SK-N-SH (cell line): ENCODE data around the gene CUL3. TPM values are rescaled to one million over a fixed set of nuclear protein-coding genes. Genes with fewer than 3 reads are reported as not detected.

Experiments
- CTCF ChIA-PET: fragments of 300-600, 350-600 bp; formaldehyde crosslinking; extraction: SDS; loops from one replicate; lab custom pipeline; 2021; lab: Yijun Ruan, JAX
- POLR2A ChIA-PET: fragments of 350-600 bp; sonication (Branson Sonifier 250); formaldehyde crosslinking; extraction: SDS; loops from one replicate; lab custom pipeline; 2020; ENCODE audit warnings: antibody characterized with exemption, inconsistent platforms; lab: Yijun Ruan, JAX
- DNase-seq: peaks from one replicate; pipeline ENCODE4 v3.0.0; 2012
- H2AFZ ChIP-seq: fragments of 200-600 bp; sonication (generic); 2 replicates; pipeline ENCODE4 v1.8.1; 2016; ENCODE audit warnings: antibody characterized with exemption, mild to moderate bottlenecking, low read depth
- H3F3A ChIP-seq: fragments of 200-600 bp; sonication (generic); replicated peaks from 2 replicates; pipeline ENCODE3; 2016; ENCODE audit warnings: antibody characterized with exemption, mild to moderate bottlenecking; ENCODE audit not compliant: insufficient read depth
- H3K27ac ChIP-seq, 2 experiments: fragments of 200-500 bp in 1 of 2; fragments of 200-600 bp in 1 of 2; sonication (Bioruptor generic) in 1 of 2; sonication (generic), shearing (Covaris generic) in 1 of 2; 2 replicates each; pipeline versions ENCODE4 v1.5.1 to v1.6.1; 2014 to 2016; ENCODE audit warnings: low read depth in 2 of 2, inconsistent platforms in 1 of 2, low read length in 1 of 2, mild to moderate bottlenecking in 1 of 2, mixed read lengths in 1 of 2
- H3K27me3 ChIP-seq: fragments of 200-600 bp; sonication (generic), shearing (Covaris generic); 2 replicates; pipeline ENCODE4 v1.6.1; 2016; ENCODE audit warnings: mixed run types; ENCODE audit not compliant: insufficient read depth
- H3K36me3 ChIP-seq, 2 experiments: fragments of 200-500 bp in 1 of 2; fragments of 200-600 bp in 1 of 2; sonication (Bioruptor generic) in 1 of 2; sonication (generic) in 1 of 2; replicated peaks in 1 of 2; 2 replicates each; pipeline versions ENCODE3 to v1.5.1; 2014 to 2016; ENCODE audit warnings: low read length in 1 of 2, mild to moderate bottlenecking in 1 of 2; ENCODE audit not compliant: insufficient read depth in 2 of 2, control insufficient read depth in 1 of 2
- H3K4me1 ChIP-seq, 2 experiments: fragments of 200-500 bp in 1 of 2; fragments of 200-600 bp in 1 of 2; sonication (Bioruptor generic) in 1 of 2; sonication (generic), shearing (Covaris generic) in 1 of 2; 2 replicates each; pipeline versions ENCODE4 v1.5.1 to v1.6.1; 2014 to 2016; ENCODE audit warnings: low read depth in 1 of 2, low read length in 1 of 2, mixed run types in 1 of 2; ENCODE audit not compliant: insufficient read depth in 2 of 2, control insufficient read depth in 1 of 2
- H3K4me2 ChIP-seq: fragments of 200-600 bp; sonication (generic), shearing (Covaris generic); 2 replicates; pipeline ENCODE4 v1.6.1; 2017; ENCODE audit warnings: mixed run types
- H3K4me3 ChIP-seq, 2 experiments: fragments of 200-500 bp in 1 of 2; fragments of 200-600 bp in 1 of 2; sonication (Bioruptor generic) in 1 of 2; sonication (generic), shearing (Covaris generic) in 1 of 2; 2 replicates each; pipeline versions ENCODE4 v1.5.1 to v1.8.1; 2014 to 2016; ENCODE audit warnings: low read depth in 2 of 2, inconsistent platforms in 1 of 2, low read length in 1 of 2, mild to moderate bottlenecking in 1 of 2, mixed read lengths in 1 of 2, moderate library complexity in 1 of 2
- H3K79me2 ChIP-seq: fragments of 200-600 bp; sonication (generic); 2 replicates; pipeline ENCODE4 v1.8.1; 2017; ENCODE audit warnings: mild to moderate bottlenecking; ENCODE audit not compliant: insufficient read depth
- H3K9ac ChIP-seq: fragments of 200-600 bp; sonication (generic); 2 replicates; pipeline ENCODE4 v1.6.1; 2017; ENCODE audit warnings: mixed run types
- H3K9me2 ChIP-seq: fragments of 200-600 bp; sonication (generic); 2 replicates; pipeline ENCODE4 v1.6.1; 2017; ENCODE audit warnings: mixed run types
- H3K9me3 ChIP-seq: fragments of 200-600 bp; sonication (generic); 2 replicates; pipeline ENCODE4 v1.6.1; 2017; ENCODE audit warnings: mixed run types, mild to moderate bottlenecking, moderate library complexity
- H4K20me1 ChIP-seq: fragments of 200-600 bp; sonication (generic); 2 replicates; pipeline ENCODE4 v1.6.1; 2017; ENCODE audit warnings: mild to moderate bottlenecking, mixed run types; ENCODE audit not compliant: insufficient read depth
- CTCF ChIP-seq: fragments of 200-600 bp; sonication (generic); IDR thresholded peaks from 2 replicates; pipeline ENCODE4 v1.6.1; 2017; ENCODE audit warnings: antibody characterized with exemption, mild to moderate bottlenecking, moderate library complexity
- EZH2phosphoT487 ChIP-seq: fragments of 200-600 bp; sonication (generic); IDR thresholded peaks from 2 replicates; pipeline ENCODE4 v1.6.1; 2017; ENCODE audit warnings: low read depth, mixed run types, mild to moderate bottlenecking, antibody characterized with exemption, moderate library complexity, borderline replicate concordance
- FOSL2 ChIP-seq: IDR thresholded peaks from 2 replicates; pipeline ENCODE4 v1.4.0; 2012; ENCODE audit warnings: low read depth, mild to moderate bottlenecking, moderate library complexity, borderline replicate concordance
- FOXJ3 ChIP-seq: sonication (generic); formaldehyde crosslinking; IDR thresholded peaks from 2 replicates; pipeline ENCODE4 v1.5.1; 2020; ENCODE audit warnings: mild to moderate bottlenecking, missing genetic modification reagents
- FOXM1 ChIP-seq: IDR thresholded peaks from 2 replicates; pipeline ENCODE4 v1.4.0; 2012; ENCODE audit warnings: low read depth, mild to moderate bottlenecking
- GABPA ChIP-seq: IDR thresholded peaks from 2 replicates; pipeline ENCODE4 v1.4.0; 2012; ENCODE audit warnings: low read depth, mild to moderate bottlenecking
- GATA2 ChIP-seq: sonication (generic); formaldehyde crosslinking; IDR thresholded peaks from 2 replicates; pipeline ENCODE4 v1.5.0; 2020; ENCODE audit warnings: mild to moderate bottlenecking, missing genetic modification reagents
- IRF3 ChIP-seq: fragments of 150-350 bp; IDR thresholded peaks from 2 replicates; pipeline ENCODE4 v1.6.1; 2016; ENCODE audit warnings: mild to moderate bottlenecking, low read depth, low read length
- MAX ChIP-seq: IDR thresholded peaks from 2 replicates; pipeline ENCODE4 v1.4.0; 2012; ENCODE audit warnings: low read depth
- MXI1 ChIP-seq: IDR thresholded peaks from 2 replicates; pipeline ENCODE4 v1.6.1; 2012; ENCODE audit warnings: mild to moderate bottlenecking, low read depth, low read length, improper control_type of control experiment
- NFIC ChIP-seq: IDR thresholded peaks from 2 replicates; pipeline ENCODE4 v1.4.0; 2012; ENCODE audit warnings: borderline replicate concordance
- NRF1 ChIP-seq: IDR thresholded peaks from 2 replicates; pipeline ENCODE4 v1.6.1; 2012; ENCODE audit warnings: low read depth, mild to moderate bottlenecking, low read length
- RAD21 ChIP-seq: IDR thresholded peaks from 2 replicates; pipeline ENCODE4 v1.6.1; 2012; ENCODE audit warnings: mild to moderate bottlenecking, low read length
- RCOR1 ChIP-seq: fragments of 150-350 bp; IDR thresholded peaks from 2 replicates; pipeline ENCODE4 v1.6.1; 2017; ENCODE audit warnings: antibody characterized with exemption, low read length
- RFX5 ChIP-seq: IDR thresholded peaks from 2 replicates; pipeline ENCODE4 v1.6.1; 2012; ENCODE audit warnings: mild to moderate bottlenecking, improper control_type of control experiment, low read length
- TAF1 ChIP-seq: IDR thresholded peaks from 2 replicates; pipeline ENCODE4 v1.6.1; 2012; ENCODE audit warnings: low read depth, mild to moderate bottlenecking, low read length, moderate library complexity, borderline replicate concordance
- TEAD4 ChIP-seq: IDR thresholded peaks from 2 replicates; pipeline ENCODE4 v1.4.0; 2012; ENCODE audit warnings: mild to moderate bottlenecking, borderline replicate concordance; ENCODE audit not compliant: insufficient read depth
- YY1 ChIP-seq: IDR thresholded peaks from 2 replicates; pipeline ENCODE4 v1.4.0; 2012; ENCODE audit warnings: low read depth, mild to moderate bottlenecking
- ZBTB33 ChIP-seq: IDR thresholded peaks from 2 replicates; pipeline ENCODE4 v1.4.0; 2012; ENCODE audit warnings: low read depth, borderline replicate concordance
- WGBS: methylation state at CpG from one replicate; pipeline ENCODE4 v1.1.6; 2017; ENCODE audit warnings: low lambda C conversion rate; 5-methylcytosine and 5-hydroxymethylcytosine counted together
- polyA plus RNA-seq, 3 experiments: library from polyadenylated mRNA; depleted of rRNA; stranded (reverse); fragments of >200 nt; gene quantifications; 2 replicates each; pipeline ENCODE4 v1.2.3, GENCODE V29; 2012

Gene CUL3
- polyA plus RNA-seq, 1 of the 3 experiments (the other 2 are of a cell fraction) = 17.3 TPM

GRCh38 chr2:224436634-224437033 lies 148.5 kb downstream of the CUL3 start (continued):
- TF ChIP-seq GATA2 = no peak
- TF ChIP-seq FOXJ3 (CRISPR knock-in tag) = no peak
- no peak for TF ChIP-seq FOXM1
- no peak for TF ChIP-seq RFX5
- no peak for TF ChIP-seq TAF1
- TF ChIP-seq, all 33 proteins: peak for 0

GRCh38 chr2:224434618-224435017 lies 150.5 kb downstream of the CUL3 start:
- Histone ChIP-seq H3K9ac (no peak overlapping the region), H3K4me1 (no peaks in the 10 kb centered on the region), H3F3A (no peaks in the 10 kb centered on the region), H3K9me2 (no peaks in the 10 kb centered on the region), H3K27ac (no peak overlapping the region), H3K9me3 (no peaks in the 10 kb centered on the region), H3K4me3 (no peak overlapping the region), H2AFZ (no peak overlapping the region), H3K27me3 (no peaks in the 10 kb centered on the region; the same call in 1 of the 2 replicates), H3K4me2 (no peak overlapping the region), H4K20me1 (no peaks in the 10 kb centered on the region), H3K79me2 (no peaks in the 10 kb centered on the region), H3K36me3 (no peaks in the 10 kb centered on the region)
- no peak for DNase-seq
- POLR2A ChIA-PET = no interaction called here
- TF ChIP-seq RAD21 (no peak), MXI1 (no peak), YY1 (no peak), FOSL2 (no peak), EZH2phosphoT487 (no peak), RCOR1 (no peak), TEAD4 (no peak)
- WGBS = 89% methylated on average over 4 of the region's 4 CpGs
- CTCF ChIA-PET = interaction anchor here (0.7 to 3.4 kb wide), 3 partner anchors 15 to 195 kb away, joined by 3 to 11 read pairs (median 3); no protein-coding TSS in a partner anchor

GRCh38 chr2:224433442-224433841 lies 151.7 kb downstream of the CUL3 start:
- no peak overlapping the region for H2AFZ ChIP-seq
- CTCF ChIA-PET = interaction anchor here (3.4 kb wide), 1 partner anchor 16 kb away, joined by 11 read pairs; no protein-coding TSS in a partner anchor
- 80% methylated on average over 10 of the region's 10 CpGs for WGBS
- TF ChIP-seq IRF3 = no peak
- no peak for TF ChIP-seq ZBTB33
- no peak for TF ChIP-seq GABPA
- no peak for TF ChIP-seq NFIC
- no peak for TF ChIP-seq CTCF
- TF ChIP-seq NRF1 = no peak
- no peak for TF ChIP-seq YY1
- TF ChIP-seq MAX = no peak

More at GRCh38 chr2:224433442-224433841, 151.7 kb downstream of the CUL3 start:
- POLR2A ChIA-PET = no interaction called here
- no peaks in the 10 kb centered on the region for H3K9me2 ChIP-seq
- no peaks in the 10 kb centered on the region for H3K36me3 ChIP-seq
- H3K9me3 ChIP-seq = no peaks in the 10 kb centered on the region
- H3K27ac ChIP-seq = no peak overlapping the region
- no peaks in the 10 kb centered on the region for H3K79me2 ChIP-seq
- no peaks in the 10 kb centered on the region for H3K4me1 ChIP-seq
- no peaks in the 10 kb centered on the region for H3F3A ChIP-seq
- no peaks in the 10 kb centered on the region for H4K20me1 ChIP-seq
- no peak for DNase-seq
- H3K4me2 ChIP-seq = no peak overlapping the region
- H3K9ac ChIP-seq = no peak overlapping the region
- no peak overlapping the region for H3K4me3 ChIP-seq
- H3K27me3 ChIP-seq = no peaks in the 10 kb centered on the region; the same call in 1 of the 2 replicates
